Pancreas (tissue), 10 donors: ENCODE measurements around the gene SNED1. TPM values are rescaled to one million over a fixed set of nuclear protein-coding genes. Genes with fewer than 3 reads are reported as not detected.

Experiments used
- ATAC-seq, 4 donors: fragments of 200-7000 bp; cut with Tn5 transposase; one replicate each; pipeline versions ENCODE4 v1.8.0 to v1.9.1; 2020; ENCODE audit warnings: mild to moderate bottlenecking in 4 of 4, moderate library complexity in 4 of 4
- DNase-seq, 6 donors: peaks; one replicate each; pipeline ENCODE4 v3.0.0-alpha.2; 2020
- FAIRE-seq: peaks from 2 replicates; lab custom pipeline; 2012; peaks lifted over from hg19 to GRCh38; lab: Jason Lieb, UNC
- H3K27ac ChIP-seq, 4 donors: fragments of 200-600 bp; sonication (generic); 1 replicate in 3 of 4; 2 replicates in 1 of 4; pipeline versions ENCODE4 v1.5.0 to v1.8.0; 2020
- H3K27me3 ChIP-seq, 4 donors: fragments of 200-600 bp; one replicate each; pipeline ENCODE4 v1.8.0; 2021
- H3K36me3 ChIP-seq, 3 donors: fragments of 200-600 bp; sonication (generic) in 1 of 3; one replicate each; pipeline versions ENCODE4 v1.5.0 to v1.8.0; 2020 to 2021
- H3K4me1 ChIP-seq, 3 donors: fragments of 200-600 bp; one replicate each; pipeline ENCODE4 v1.8.0; 2021
- H3K4me3 ChIP-seq, 4 donors: fragments of 200-600 bp; sonication (generic) in 2 of 4; one replicate each; pipeline versions ENCODE4 v1.5.0 to v1.8.0; 2020 to 2021
- H3K9me3 ChIP-seq, 4 donors: fragments of 200-600 bp; one replicate each; pipeline ENCODE4 v1.8.0; 2021
- WGBS, 2 donors: extraction: QIAGEN DNeasy Blood & Tissue Kit; methylation state at CpG; one replicate each; pipeline ENCODE4 v1.1.7; 2013; 5-methylcytosine and 5-hydroxymethylcytosine counted together
- intact Hi-C, 3 donors: fragments of 100-400 bp; cut with DNase I; formaldehyde crosslinking; loops; one replicate each; pipeline versions ENCODE4 v1.11.1 to v1.14.2; 2022
- polyA plus RNA-seq, 2 donors: library from polyadenylated mRNA; stranded (reverse); fragments of 200-250 nt; gene quantifications; one replicate each; pipeline ENCODE4 v1.2.3, GENCODE V29; 2013
- total RNA-seq, 6 donors: library from RNA; stranded (reverse); fragmentation: NEBNext Ultra II Directional in 4 of 6; extraction: Animal tissue kit (Norgen Biotek cat#: 25700) in 4 of 6; gene quantifications; one replicate each; pipeline versions ENCODE4 v1.2.1 to v1.2.4, GENCODE V29; 2021 to 2023
- TF ChIP-seq, protein P1 (sequence below), 4 donors: fragments of 200-600 bp; sonication (generic) in 3 of 4; IDR thresholded peaks; one replicate each; pipeline versions ENCODE4 v1.5.0 to v1.8.0; 2021; ENCODE audit warnings: antibody characterized with exemption in 4 of 4
- donor health status: healthy with polysubstance abuse.
- donor health status: DM: no; HTN: no; CAD: no; lungs with moderate emphysema.
- donor health status: DM: no; HTN: no; CAD: no.
- donor health status: control.
- donor health status: control.
- donor health status: Bipolar disorder and iron deficiency.
- donor health status: DM: yes; HTN: yes; CAD: no.
- donor health status: DM: no; HTN: no; CAD: no.
- donor health status: DM: no; HTN: no; CAD: no.
- donor health status: DM: yes; HTN: yes; CAD: no.

Gene SNED1
- total and polyA plus RNA-seq, 8 donors, result 6.6 to 19.2 (median 10.0) TPM

DNA sequence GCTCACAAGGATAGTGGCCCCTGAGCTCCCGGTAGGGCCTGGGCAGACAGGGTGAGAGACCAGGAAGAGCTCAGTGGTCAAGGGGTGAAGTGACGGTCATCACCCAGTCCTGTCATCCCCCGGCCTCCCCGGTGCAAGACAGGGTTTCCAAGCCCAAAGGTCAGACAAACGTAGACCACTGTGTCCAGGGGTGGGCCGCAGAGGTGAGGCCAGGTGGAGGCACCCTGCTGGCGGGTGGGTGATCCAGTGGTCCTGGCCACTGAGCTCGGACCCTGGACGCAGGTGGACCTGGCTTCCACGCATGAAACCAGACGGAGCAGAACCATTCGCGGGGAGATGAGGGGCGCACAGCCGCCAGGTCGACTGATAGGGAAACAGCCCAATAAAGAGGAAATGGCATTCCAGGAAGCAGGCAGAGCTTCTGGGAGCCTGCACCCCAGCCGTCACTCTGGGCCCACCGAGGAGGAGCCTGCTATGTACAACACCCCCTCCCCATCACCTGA, 14.4 kb upstream of the SNED1 start:
- DNase-seq (peak in 4 of 6 donors; percentile 9 to 65 (median 30)), FAIRE-seq (no peak), ATAC-seq (no peak)
- whole genome bisulfite sequencing, 2 donors, result 42 to 57% methylated on average over 18 of the region's 18 CpGs
- TF ChIP-seq, protein P1, sequence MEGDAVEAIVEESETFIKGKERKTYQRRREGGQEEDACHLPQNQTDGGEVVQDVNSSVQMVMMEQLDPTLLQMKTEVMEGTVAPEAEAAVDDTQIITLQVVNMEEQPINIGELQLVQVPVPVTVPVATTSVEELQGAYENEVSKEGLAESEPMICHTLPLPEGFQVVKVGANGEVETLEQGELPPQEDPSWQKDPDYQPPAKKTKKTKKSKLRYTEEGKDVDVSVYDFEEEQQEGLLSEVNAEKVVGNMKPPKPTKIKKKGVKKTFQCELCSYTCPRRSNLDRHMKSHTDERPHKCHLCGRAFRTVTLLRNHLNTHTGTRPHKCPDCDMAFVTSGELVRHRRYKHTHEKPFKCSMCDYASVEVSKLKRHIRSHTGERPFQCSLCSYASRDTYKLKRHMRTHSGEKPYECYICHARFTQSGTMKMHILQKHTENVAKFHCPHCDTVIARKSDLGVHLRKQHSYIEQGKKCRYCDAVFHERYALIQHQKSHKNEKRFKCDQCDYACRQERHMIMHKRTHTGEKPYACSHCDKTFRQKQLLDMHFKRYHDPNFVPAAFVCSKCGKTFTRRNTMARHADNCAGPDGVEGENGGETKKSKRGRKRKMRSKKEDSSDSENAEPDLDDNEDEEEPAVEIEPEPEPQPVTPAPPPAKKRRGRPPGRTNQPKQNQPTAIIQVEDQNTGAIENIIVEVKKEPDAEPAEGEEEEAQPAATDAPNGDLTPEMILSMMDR (IDR thresholded peaks at IDR 0.05), result no peak
- H3K4me3 ChIP-seq, result no peak overlapping the region
- no peak overlapping the region for H3K27ac ChIP-seq
- H3K4me1 ChIP-seq, result peaks cover 0 to 6% (median 0%) of the 10 kb centered on the region in 3 donors
- intact Hi-C loops, result no loop called here
- H3K9me3 ChIP-seq, result no peaks in the 10 kb centered on the region
- no peaks in the 10 kb centered on the region for H3K36me3 ChIP-seq
- no peaks in the 10 kb centered on the region for H3K27me3 ChIP-seq

DNA sequence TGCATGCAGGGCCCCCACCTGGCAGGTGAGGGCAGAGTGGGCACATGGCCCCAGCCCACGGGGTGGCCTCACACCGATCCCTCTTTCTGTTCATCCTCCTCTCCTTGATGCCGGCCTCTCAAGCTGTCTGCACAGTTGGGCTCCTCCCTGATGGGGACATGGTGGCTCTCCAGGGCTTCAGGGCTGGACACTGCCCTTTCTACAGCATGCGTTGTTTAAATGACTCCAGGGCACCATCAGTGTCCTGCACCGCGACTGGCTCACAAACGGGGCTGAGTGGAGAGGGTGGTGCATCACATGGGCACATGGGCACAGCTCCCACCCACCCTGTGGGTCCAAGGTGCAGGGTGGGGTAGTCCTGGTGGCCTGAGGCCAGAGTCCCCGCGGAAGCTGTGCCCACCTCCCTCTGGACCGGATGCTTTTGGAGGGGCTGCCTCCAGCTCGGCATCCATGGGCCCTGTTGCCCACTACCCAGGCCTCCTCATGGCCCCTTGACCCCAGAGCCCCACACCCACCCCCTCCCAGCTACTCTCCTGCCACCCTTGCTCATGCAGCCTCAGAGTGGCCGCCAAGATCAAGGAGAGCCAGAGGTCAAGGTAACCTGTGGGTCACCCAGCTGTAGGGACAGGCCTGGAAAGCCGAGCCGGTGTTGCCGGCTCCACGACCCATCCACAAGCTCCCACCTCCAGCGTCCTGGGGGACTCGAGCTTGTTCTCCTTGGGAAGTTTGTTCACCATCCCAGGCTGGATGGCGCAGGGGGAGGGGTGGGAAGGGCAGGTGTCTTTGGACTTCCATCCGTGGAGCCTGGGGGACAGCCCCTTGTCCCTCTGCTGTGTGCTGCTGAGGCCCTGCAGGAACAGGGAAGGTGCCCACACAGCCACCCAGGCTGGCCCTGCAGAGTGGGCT, 12.3 kb upstream of the SNED1 start:
- FAIRE-seq, result no peak
- Histone ChIP-seq H3K27ac (peak overlapping the region in 3 of 4 donors; percentile 38 to 64 (median 46)), H3K9me3 (no peaks in the 10 kb centered on the region), H3K27me3 (no peaks in the 10 kb centered on the region), H3K4me1 (peaks cover 0 to 7% (median 0%) of the 10 kb centered on the region in 3 donors), H3K4me3 (no peak overlapping the region), H3K36me3 (no peaks in the 10 kb centered on the region)
- WGBS, 2 donors, result 72 to 74% methylated on average over 20 of the region's 20 CpGs
- no peak for ATAC-seq
- peak in 4 of 6 donors; percentile 10 to 56 (median 36) for DNase-seq
- intact Hi-C loops, result no loop called here
- TF ChIP-seq, protein P1 (IDR thresholded peaks at IDR 0.05), result no peak

DNA sequence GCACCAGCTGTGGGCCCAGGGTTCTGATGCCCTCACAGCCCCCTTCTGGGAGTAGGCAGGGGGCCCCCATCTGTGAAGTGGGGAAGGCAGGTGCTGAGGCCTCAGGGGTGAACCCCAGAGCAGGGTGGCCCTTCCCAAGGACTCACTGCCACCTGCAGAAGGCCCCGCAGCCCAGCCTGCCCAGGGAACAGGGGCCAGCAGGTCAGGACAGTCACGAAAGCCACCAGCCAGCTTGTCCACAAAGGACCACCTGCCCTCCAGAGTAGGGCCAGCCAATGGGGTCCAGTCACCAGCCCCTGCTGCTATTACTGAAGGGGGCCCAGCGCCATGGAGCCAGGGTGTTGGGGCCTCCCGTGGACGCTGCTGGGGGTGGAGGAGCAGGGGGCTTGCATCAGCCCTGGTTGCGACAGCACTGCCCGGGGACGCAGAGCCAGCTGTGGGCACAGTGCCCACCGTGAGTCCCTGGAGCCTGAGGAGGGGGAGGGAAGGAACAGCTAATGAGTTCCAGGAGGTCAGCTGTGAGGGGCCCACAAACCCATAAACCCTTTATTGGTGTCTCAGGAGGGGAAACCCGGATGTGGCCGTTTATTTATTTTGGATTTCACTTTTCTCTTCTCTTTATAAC, 11.5 kb upstream of the SNED1 start:
- Histone ChIP-seq H3K36me3 (no peaks in the 10 kb centered on the region), H3K27ac (peak overlapping the region; percentile 38 to 64 (median 46)), H3K4me1 (peaks cover 0 to 11% (median 0%) of the 10 kb centered on the region in 3 donors), H3K9me3 (no peaks in the 10 kb centered on the region), H3K27me3 (no peaks in the 10 kb centered on the region), H3K4me3 (no peak overlapping the region)
- DNase-seq, result peak in 4 of 6 donors; percentile 51 to 67 (median 60)
- intact Hi-C loops, result no loop called here
- FAIRE-seq, result no peak
- peak in 3 of 4 donors; percentile 12 for ATAC-seq
- TF ChIP-seq, protein P1 (IDR thresholded peaks at IDR 0.05), result no peak
- WGBS, 2 donors, result 40 to 44% methylated on average over 11 of the region's 11 CpGs

DNA sequence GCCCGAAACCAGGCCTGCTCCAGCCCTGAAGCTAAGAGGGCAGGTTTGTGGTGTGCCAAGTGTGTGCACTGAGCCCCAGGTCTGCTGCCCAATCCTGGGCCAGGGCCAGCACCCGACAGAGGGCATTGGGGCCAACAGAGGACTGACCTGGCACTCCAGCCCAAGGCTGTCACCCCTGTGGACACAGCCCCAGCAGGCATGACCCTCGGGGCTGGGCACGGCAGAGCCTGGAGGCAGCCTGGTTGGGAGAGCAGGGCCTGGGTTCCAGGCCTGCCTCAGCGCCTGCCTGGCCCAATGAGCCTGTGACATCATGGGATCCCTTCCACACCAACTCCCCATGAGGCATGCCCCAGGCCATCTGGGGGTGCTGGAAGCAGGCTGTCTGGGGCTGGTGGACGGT, 10.8 kb upstream of the SNED1 start:
- Histone ChIP-seq H3K4me1 (peaks cover 0 to 11% (median 0%) of the 10 kb centered on the region in 3 donors), H3K9me3 (no peaks in the 10 kb centered on the region), H3K27ac (peak overlapping the region in 2 of 4 donors; percentile 2 to 64), H3K27me3 (no peaks in the 10 kb centered on the region), H3K36me3 (no peaks in the 10 kb centered on the region), H3K4me3 (no peak overlapping the region)
- 69 to 73% methylated on average over 6 of the region's 6 CpGs for WGBS, 2 donors
- peak in 4 of 6 donors; percentile 21 to 51 (median 36) for DNase-seq
- FAIRE-seq, result no peak
- ATAC-seq, result no peak
- TF ChIP-seq, protein P1 (IDR thresholded peaks at IDR 0.05), result no peak
- intact Hi-C loops, result no loop called here
